ENCODE measurements around the gene SYPL1.

The SYPL1 gene

DNA sequence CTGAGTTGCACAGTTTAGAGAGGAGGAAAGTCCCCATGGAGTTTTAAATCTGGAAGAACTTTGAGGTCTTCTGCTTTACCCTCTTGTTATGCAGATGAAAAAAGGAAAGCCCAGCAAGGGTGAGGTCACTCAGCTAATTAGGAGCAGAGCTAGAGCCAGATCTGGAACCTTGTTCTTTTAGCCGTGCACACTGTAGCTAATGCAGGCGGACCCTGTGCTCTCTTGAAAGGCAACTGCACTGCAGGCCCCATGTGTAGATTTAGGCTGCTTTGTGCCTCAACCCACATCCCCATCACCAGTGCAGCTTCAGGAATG is 63.4 kb downstream of the SYPL1 start:
- DNase-seq: no peak

- no peak for DNase-seq
Measured at GRCh38 chr7:106047818-106048705, 64.0 kb downstream of the SYPL1 start.

- DNase-seq: no peak
Measured at GRCh38 chr7:106047184-106047583, 64.9 kb downstream of the SYPL1 start.

GRCh38 chr7:106045586-106045985 is 66.5 kb downstream of the SYPL1 start:
- DNase-seq: no peak

- no peak for DNase-seq
Measured at GRCh38 chr7:106045139-106045538, 67.0 kb downstream of the SYPL1 start.

DNA sequence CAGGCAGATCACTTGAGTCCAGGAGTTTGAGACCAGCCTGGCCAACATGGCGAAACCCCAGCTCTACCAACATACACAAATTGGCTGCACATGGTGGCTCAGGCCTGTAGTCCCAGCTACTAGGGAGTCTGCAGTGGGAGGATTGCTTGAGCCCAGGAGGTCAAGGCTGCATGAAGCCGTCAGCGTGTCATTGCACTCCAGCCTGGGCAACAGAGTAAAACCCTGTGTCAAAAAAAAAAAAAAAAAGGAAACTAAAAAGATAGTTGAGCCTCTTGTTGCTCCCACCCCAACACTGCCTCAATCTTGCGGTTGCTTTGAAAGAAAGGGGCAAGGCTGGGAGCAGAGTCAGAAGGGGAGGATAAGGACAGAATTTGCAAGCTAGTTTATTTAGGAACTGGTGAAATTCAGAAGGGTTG is 69.9 kb downstream of the SYPL1 start:
- no peak for DNase-seq

GRCh38 chr7:106041140-106041717 is 70.9 kb downstream of the SYPL1 start:
- peak; percentile 20 for DNase-seq

Data from NCI-H1092 (cell line).